GM23248 (cell line): ENCODE measurements around the gene TENM4.

ENCODE experiments used
- EZH2 ChIP-seq: fragments of 200-600 bp; sonication (generic); IDR thresholded peaks from 2 replicates; pipeline ENCODE4 v1.6.1; 2018; ENCODE audit warnings: antibody characterized with exemption, mild to moderate bottlenecking; ENCODE audit not compliant: insufficient read depth, poor library complexity, severe bottlenecking
- EZH2phosphoT487 ChIP-seq: fragments of 200-600 bp; sonication (generic); IDR thresholded peaks from 2 replicates; pipeline ENCODE4 v1.6.1; 2018; ENCODE audit warnings: antibody characterized with exemption, moderate library complexity, mild to moderate bottlenecking, low read depth; ENCODE audit not compliant: insufficient read depth

DNA sequence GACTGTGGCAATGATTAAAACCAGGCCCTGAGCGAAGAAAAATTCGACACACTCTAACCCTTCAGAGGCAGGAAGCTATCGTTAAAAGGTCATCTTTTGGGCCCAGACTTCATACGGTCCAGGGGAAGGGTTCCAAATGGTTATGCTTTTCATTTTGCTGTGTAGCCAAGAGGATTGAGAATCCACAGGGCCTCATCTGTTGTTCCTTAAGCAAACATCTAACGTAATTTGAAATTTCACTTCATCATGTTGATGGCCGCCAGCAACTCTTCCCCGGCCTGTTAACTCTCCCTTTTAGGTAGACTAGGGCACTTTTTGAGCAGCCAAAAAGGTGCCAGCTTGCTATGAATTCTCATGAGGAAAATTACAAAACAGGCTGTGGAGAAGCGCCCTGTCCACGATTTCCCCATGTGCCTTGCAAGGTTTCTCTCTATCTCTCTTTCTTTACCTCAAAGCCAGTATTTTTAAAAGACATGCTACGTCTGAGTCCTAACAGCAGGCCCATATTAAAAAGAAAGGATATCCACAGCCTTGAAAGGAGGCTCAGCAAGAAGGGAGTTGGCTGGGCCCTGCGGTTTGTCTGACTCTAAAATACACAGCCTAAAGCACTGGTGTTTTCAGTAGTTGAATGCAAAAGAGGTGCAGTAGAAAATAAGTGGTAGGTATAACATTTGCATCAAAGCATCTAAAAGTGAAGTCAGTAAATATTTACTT is 509.9 kb downstream of the TENM4 start:
- TF ChIP-seq EZH2phosphoT487 (no peak), EZH2 (no peak)
